SK-N-SH treated with all-trans-retinoic acid at 6 μM for 48 hours (cell line): ENCODE measurements around the gene FPR1.

Source experiments
- ATAC-seq: fragments of 200-7000 bp; cut with Tn5 transposase; 3 replicates; pipeline ENCODE4 v1.9.1; 2020; ENCODE audit warnings: mild to moderate bottlenecking, moderate library complexity
- ARNTL ChIP-seq: fragments of 450-650 bp; formaldehyde crosslinking; IDR thresholded peaks from 2 replicates; pipeline ENCODE4 v1.5.0; 2020; ENCODE audit warnings: low read depth, mild to moderate bottlenecking, moderate library complexity, borderline replicate concordance
- BACH2 ChIP-seq: fragments of 250-450 bp; sonication (Bioruptor Pico); IDR thresholded peaks from 2 replicates; pipeline ENCODE4 v1.9.0; 2021; ENCODE audit warnings: mild to moderate bottlenecking, borderline replicate concordance
- CREB5 ChIP-seq: fragments of 250-450 bp; sonication (Bioruptor Pico); IDR thresholded peaks from 2 replicates; pipeline ENCODE4 v1.5.1; 2020; ENCODE audit warnings: low read depth, mild to moderate bottlenecking, moderate library complexity
- CSRNP3 ChIP-seq: fragments of 250-450 bp; sonication (Bioruptor Pico); IDR thresholded peaks from 2 replicates; pipeline ENCODE4 v1.5.1; 2021; ENCODE audit warnings: mild to moderate bottlenecking, moderate library complexity
- ESRRG ChIP-seq: fragments of 250-450 bp; sonication (Bioruptor Pico); IDR thresholded peaks from 2 replicates; pipeline ENCODE4 v1.6.1; 2021; ENCODE audit warnings: mild to moderate bottlenecking
- GLIS3 ChIP-seq: fragments of 250-450 bp; sonication (Bioruptor Pico); IDR thresholded peaks from 2 replicates; pipeline ENCODE4 v1.5.0; 2020; ENCODE audit warnings: mild to moderate bottlenecking, moderate library complexity
- ISL1 ChIP-seq: fragments of 250-450 bp; sonication (Bioruptor Pico); IDR thresholded peaks from 2 replicates; pipeline ENCODE4 v2.1.2; 2022; ENCODE audit warnings: mild to moderate bottlenecking, moderate library complexity
- OSR1 ChIP-seq: fragments of 250-450 bp; sonication (Bioruptor Pico); IDR thresholded peaks from 2 replicates; pipeline ENCODE4 v1.8.0; 2022; ENCODE audit warnings: moderate library complexity, mild to moderate bottlenecking, inconsistent platforms
- POU6F1 ChIP-seq: fragments of 250-450 bp; sonication (Bioruptor Pico); IDR thresholded peaks from 2 replicates; pipeline ENCODE4 v1.8.0; 2021; ENCODE audit warnings: low read depth, mild to moderate bottlenecking, moderate library complexity, borderline replicate concordance
- PPARA ChIP-seq: fragments of 250-450 bp; sonication (Bioruptor Pico); IDR thresholded peaks from 2 replicates; pipeline ENCODE4 v1.5.0; 2020; ENCODE audit warnings: mild to moderate bottlenecking, borderline replicate concordance
- RARB ChIP-seq: fragments of 250-450 bp; sonication (Bioruptor Pico); IDR thresholded peaks from 2 replicates; pipeline ENCODE4 v1.8.0; 2021; ENCODE audit warnings: mild to moderate bottlenecking, moderate library complexity
- TCF4 ChIP-seq: fragments of 250-450 bp; sonication (Bioruptor Pico); IDR thresholded peaks from 2 replicates; pipeline ENCODE4 v1.8.0; 2021; ENCODE audit warnings: mild to moderate bottlenecking, moderate library complexity, borderline replicate concordance
- TSHZ2 ChIP-seq: fragments of 250-450 bp; sonication (Bioruptor Pico); IDR thresholded peaks from 2 replicates; pipeline ENCODE4 v1.5.0; 2020; ENCODE audit warnings: mild to moderate bottlenecking, moderate library complexity
- ZFP3 ChIP-seq: fragments of 250-450 bp; sonication (Bioruptor Pico); IDR thresholded peaks from 2 replicates; pipeline ENCODE4 v1.5.0; 2020; ENCODE audit warnings: mild to moderate bottlenecking, moderate library complexity
- ZFP30 ChIP-seq: fragments of 450-650 bp; formaldehyde crosslinking; IDR thresholded peaks from 2 replicates; pipeline ENCODE4 v1.5.0; 2022; ENCODE audit warnings: mild to moderate bottlenecking, moderate library complexity
- ZNF565 ChIP-seq: fragments of 450-650 bp; formaldehyde crosslinking; conservative IDR thresholded peaks from 2 replicates; pipeline ENCODE4 v1.5.0; 2020; ENCODE audit warnings: low read depth, mild to moderate bottlenecking, moderate library complexity
- ZNF70 ChIP-seq: fragments of 450-650 bp; formaldehyde crosslinking; IDR thresholded peaks from 2 replicates; pipeline ENCODE4 v1.5.0; 2020; ENCODE audit warnings: mild to moderate bottlenecking, moderate library complexity
- ZNF8 ChIP-seq: fragments of 450-650 bp; formaldehyde crosslinking; IDR thresholded peaks from 2 replicates; pipeline ENCODE4 v1.5.0; 2020; ENCODE audit warnings: mild to moderate bottlenecking, moderate library complexity

Gene FPR1

GRCh38 chr19:51771376-51772130, 19.9 kb upstream of the FPR1 start:
- TF ChIP-seq TSHZ2 (CRISPR knock-in tag), result no peak
- ATAC-seq, result no peak

GRCh38 chr19:51766461-51766860, 14.8 kb upstream of the FPR1 start:
- TF ChIP-seq ZNF8 (CRISPR knock-in tag), result no peak
- TF ChIP-seq CREB5, result no peak
- TF ChIP-seq TCF4 (CRISPR knock-in tag), result no peak
- TF ChIP-seq RARB (CRISPR knock-in tag), result no peak
- no peak for TF ChIP-seq OSR1 (CRISPR knock-in tag)
- no peak for TF ChIP-seq TSHZ2 (CRISPR knock-in tag)
- TF ChIP-seq ESRRG, result no peak
- no peak for TF ChIP-seq ZNF565 (CRISPR knock-in tag)
- no peak for TF ChIP-seq ZFP3 (CRISPR knock-in tag)
- no peak for TF ChIP-seq ZNF70 (CRISPR knock-in tag)
- ATAC-seq, result no peak

GRCh38 chr19:51765086-51765485, 13.4 kb upstream of the FPR1 start:
- ATAC-seq, result no peak
- TF ChIP-seq ZFP30 (no peak), PPARA (no peak), OSR1 (CRISPR knock-in tag) (no peak), ISL1 (no peak), GLIS3 (CRISPR knock-in tag) (no peak), ZNF565 (CRISPR knock-in tag) (no peak), ARNTL (CRISPR knock-in tag) (no peak), RARB (CRISPR knock-in tag) (no peak)
- TF ChIP-seq, all 23 proteins: peak for 0

GRCh38 chr19:51761696-51762095, 10.0 kb upstream of the FPR1 start:
- no peak for ATAC-seq
- TF ChIP-seq CSRNP3 (CRISPR knock-in tag) (no peak), ZNF70 (CRISPR knock-in tag) (no peak), PPARA (no peak), ISL1 (no peak), TSHZ2 (CRISPR knock-in tag) (no peak), POU6F1 (CRISPR knock-in tag) (no peak), ZNF8 (CRISPR knock-in tag) (no peak), ZFP30 (no peak), RARB (CRISPR knock-in tag) (no peak), BACH2 (CRISPR knock-in tag) (no peak), ZFP3 (CRISPR knock-in tag) (no peak), GLIS3 (CRISPR knock-in tag) (no peak)
